DOHH2 (cell line): ENCODE data around the gene DDIAS.

Source experiments
- H3F3A ChIP-seq: fragments of 200-600 bp; sonication (generic), shearing (Covaris generic); 2 replicates; pipeline ENCODE4 v1.6.0; 2016; ENCODE audit warnings: antibody characterized with exemption, mild to moderate bottlenecking; ENCODE audit not compliant: control insufficient read depth, insufficient read depth
- H3K27ac ChIP-seq: fragments of 200-600 bp; sonication (generic); 2 replicates; pipeline ENCODE4 v1.5.1; 2014; ENCODE audit warnings: low read depth, mild to moderate bottlenecking, low read length, moderate library complexity
- H3K27me3 ChIP-seq: fragments of 200-600 bp; sonication (generic); 2 replicates; pipeline ENCODE4 v1.6.1; 2014; ENCODE audit warnings: mild to moderate bottlenecking, low read length, mixed read lengths; ENCODE audit not compliant: control insufficient read depth
- H3K36me3 ChIP-seq: fragments of 200-600 bp; sonication (generic); 2 replicates; pipeline ENCODE4 v1.6.1; 2014; ENCODE audit warnings: mild to moderate bottlenecking, low read length, moderate library complexity, mixed read lengths; ENCODE audit not compliant: control insufficient read depth
- H3K4me1 ChIP-seq: fragments of 200-600 bp; sonication (generic); 2 replicates; pipeline ENCODE4 v1.6.1; 2014; ENCODE audit warnings: mild to moderate bottlenecking, low read length, mixed read lengths; ENCODE audit not compliant: control insufficient read depth
- H3K4me2 ChIP-seq: fragments of 200-600 bp; sonication (generic); 2 replicates; pipeline ENCODE4 v1.6.0; 2014; ENCODE audit warnings: mild to moderate bottlenecking, low read length, moderate library complexity
- H3K4me3 ChIP-seq: fragments of 200-600 bp; sonication (generic); 2 replicates; pipeline ENCODE4 v1.5.1; 2014; ENCODE audit warnings: mild to moderate bottlenecking, low read length, mixed read lengths
- H3K79me2 ChIP-seq: fragments of 200-600 bp; sonication (generic); 2 replicates; pipeline ENCODE4 v1.6.1; 2014; ENCODE audit warnings: mild to moderate bottlenecking, low read length, mixed read lengths; ENCODE audit not compliant: control insufficient read depth
- H3K9me2 ChIP-seq: fragments of 200-600 bp; sonication (generic); replicated peaks from 2 replicates; pipeline ENCODE4 v1.6.1; 2014; ENCODE audit warnings: mild to moderate bottlenecking, low read length, mixed read lengths; ENCODE audit not compliant: control insufficient read depth
- H3K9me3 ChIP-seq: fragments of 200-600 bp; sonication (generic); 2 replicates; pipeline ENCODE4 v1.6.1; 2014; ENCODE audit warnings: antibody characterized with exemption, low read length, mixed read lengths; ENCODE audit not compliant: control insufficient read depth, insufficient read depth
- H4K20me1 ChIP-seq: fragments of 200-600 bp; sonication (generic); 2 replicates; pipeline ENCODE4 v1.6.0; 2014; ENCODE audit warnings: low read depth, mild to moderate bottlenecking, antibody characterized with exemption, low read length, moderate library complexity; ENCODE audit not compliant: control insufficient read depth, insufficient read depth
- EZH2phosphoT487 ChIP-seq: fragments of 200-600 bp; sonication (generic); IDR thresholded peaks from 2 replicates; pipeline ENCODE4 v1.6.1; 2017; ENCODE audit warnings: borderline replicate concordance, mild to moderate bottlenecking, antibody characterized with exemption, low read length, moderate library complexity, mixed read lengths
- TF ChIP-seq, protein P1 (sequence below): fragments of 200-600 bp; sonication (generic); IDR thresholded peaks from one replicate; pipeline ENCODE4 v1.5.1; 2014; ENCODE audit warnings: antibody characterized with exemption, mild to moderate bottlenecking, low read depth, low read length; ENCODE audit not compliant: poor library complexity, severe bottlenecking

DDIAS gene

DNA sequence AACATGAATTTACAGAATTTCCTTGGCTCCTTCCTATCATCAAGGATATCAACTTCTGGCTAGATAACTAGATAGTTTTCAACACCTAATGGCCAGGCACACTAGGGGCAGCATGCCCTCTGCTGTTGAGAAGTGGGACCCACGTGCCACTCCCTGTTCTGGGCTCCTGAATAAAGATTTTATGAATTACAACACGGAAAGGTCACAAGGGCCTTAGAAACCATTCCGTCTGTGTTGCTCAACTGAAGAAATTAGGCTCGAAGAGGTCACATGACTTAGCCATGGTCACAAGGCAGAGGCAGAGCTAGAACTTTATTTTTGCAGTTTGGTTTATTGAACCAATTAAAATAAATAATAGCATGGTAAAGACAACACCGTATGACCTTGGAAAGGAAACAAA lies 37.3 kb upstream of the DDIAS start:
- H3K4me2 ChIP-seq, result no peak overlapping the region
- H3K27ac ChIP-seq, result no peak overlapping the region
- no peaks in the 10 kb centered on the region for H3K79me2 ChIP-seq
- no peaks in the 10 kb centered on the region for H3K9me3 ChIP-seq
- H3K36me3 ChIP-seq, result no peaks in the 10 kb centered on the region
- no peak for TF ChIP-seq EZH2phosphoT487
- TF ChIP-seq, protein P1, sequence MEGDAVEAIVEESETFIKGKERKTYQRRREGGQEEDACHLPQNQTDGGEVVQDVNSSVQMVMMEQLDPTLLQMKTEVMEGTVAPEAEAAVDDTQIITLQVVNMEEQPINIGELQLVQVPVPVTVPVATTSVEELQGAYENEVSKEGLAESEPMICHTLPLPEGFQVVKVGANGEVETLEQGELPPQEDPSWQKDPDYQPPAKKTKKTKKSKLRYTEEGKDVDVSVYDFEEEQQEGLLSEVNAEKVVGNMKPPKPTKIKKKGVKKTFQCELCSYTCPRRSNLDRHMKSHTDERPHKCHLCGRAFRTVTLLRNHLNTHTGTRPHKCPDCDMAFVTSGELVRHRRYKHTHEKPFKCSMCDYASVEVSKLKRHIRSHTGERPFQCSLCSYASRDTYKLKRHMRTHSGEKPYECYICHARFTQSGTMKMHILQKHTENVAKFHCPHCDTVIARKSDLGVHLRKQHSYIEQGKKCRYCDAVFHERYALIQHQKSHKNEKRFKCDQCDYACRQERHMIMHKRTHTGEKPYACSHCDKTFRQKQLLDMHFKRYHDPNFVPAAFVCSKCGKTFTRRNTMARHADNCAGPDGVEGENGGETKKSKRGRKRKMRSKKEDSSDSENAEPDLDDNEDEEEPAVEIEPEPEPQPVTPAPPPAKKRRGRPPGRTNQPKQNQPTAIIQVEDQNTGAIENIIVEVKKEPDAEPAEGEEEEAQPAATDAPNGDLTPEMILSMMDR, result peak; percentile 70
- no peaks in the 10 kb centered on the region for H3K27me3 ChIP-seq
- H3F3A ChIP-seq, result peaks cover 3% of the 10 kb centered on the region; the same call in 1 of the 2 replicates
- H3K9me2 ChIP-seq, result no peaks in the 10 kb centered on the region
- peaks cover 7% of the 10 kb centered on the region for H3K4me1 ChIP-seq
- peaks cover 4% of the 10 kb centered on the region; the same call in 1 of the 2 replicates for H4K20me1 ChIP-seq
- no peak overlapping the region for H3K4me3 ChIP-seq

DNA sequence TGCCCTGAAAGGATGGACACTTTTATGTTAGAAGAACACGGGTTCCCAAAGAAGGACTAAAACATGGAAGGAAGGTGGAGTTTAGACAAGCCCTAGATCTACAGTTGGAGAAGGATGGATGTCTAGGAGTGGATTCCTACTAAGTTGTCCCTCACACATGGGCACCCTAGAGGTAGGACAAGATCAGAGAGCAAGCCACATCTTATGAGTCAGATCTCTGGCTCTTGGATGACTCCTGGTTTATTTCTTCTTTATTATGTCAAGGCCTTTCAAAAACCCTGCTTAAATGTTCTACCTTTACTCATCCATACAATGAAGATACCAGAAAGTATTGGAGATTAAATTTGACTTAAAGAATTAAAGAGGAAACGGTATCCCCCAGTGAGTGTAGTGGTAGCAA lies 35.7 kb upstream of the DDIAS start:
- Histone ChIP-seq H3K9me2 (no peaks in the 10 kb centered on the region), H3K27ac (no peak overlapping the region), H3K4me1 (peaks cover 7% of the 10 kb centered on the region)

DNA sequence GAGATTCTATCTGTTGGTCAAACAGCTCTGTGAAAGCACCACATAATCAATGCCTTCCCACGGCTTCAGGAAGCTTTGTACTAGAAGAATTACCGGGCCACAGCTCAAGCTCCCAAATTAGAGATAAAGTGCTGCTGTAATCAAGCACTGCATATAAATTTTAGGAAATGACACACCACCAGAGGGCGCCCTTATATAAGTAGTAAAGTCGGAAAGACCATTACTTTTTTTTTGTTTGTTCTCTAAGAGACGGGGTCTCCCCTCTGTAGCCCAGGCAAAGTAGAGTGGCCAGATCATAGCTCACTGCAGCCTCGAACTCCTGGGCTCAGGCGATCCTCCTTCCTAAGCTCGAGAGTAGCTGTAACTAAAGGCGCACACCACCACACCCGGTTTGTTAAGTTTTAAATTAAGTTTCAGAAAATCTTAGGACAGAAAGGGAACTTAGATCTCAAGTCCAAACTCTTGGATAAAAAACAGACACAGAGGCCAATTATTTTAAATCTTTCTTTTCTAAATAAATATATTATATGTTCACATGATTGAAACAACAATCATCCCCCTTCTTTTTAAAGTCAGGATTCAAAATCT lies 33.9 kb upstream of the DDIAS start:
- Histone ChIP-seq H3F3A (no peaks in the 10 kb centered on the region), H3K4me3 (no peak overlapping the region), H3K9me3 (no peaks in the 10 kb centered on the region), H3K79me2 (no peaks in the 10 kb centered on the region), H3K36me3 (no peaks in the 10 kb centered on the region), H3K27ac (no peak overlapping the region), H3K9me2 (no peaks in the 10 kb centered on the region), H3K4me2 (peak overlapping the region; percentile 42), H4K20me1 (no peaks in the 10 kb centered on the region), H3K4me1 (peaks cover 7% of the 10 kb centered on the region), H3K27me3 (no peaks in the 10 kb centered on the region)
- TF ChIP-seq, protein P1, result peak; percentile 74
- no peak for TF ChIP-seq EZH2phosphoT487

More for the DNA sequence above, 35.7 kb upstream of the DDIAS start:
- Histone ChIP-seq H3K79me2 (no peaks in the 10 kb centered on the region), H3K4me3 (no peak overlapping the region), H3K36me3 (no peaks in the 10 kb centered on the region), H3K9me3 (no peaks in the 10 kb centered on the region), H4K20me1 (peaks cover 4% of the 10 kb centered on the region; the same call in 1 of the 2 replicates), H3K4me2 (no peak overlapping the region), H3K27me3 (no peaks in the 10 kb centered on the region), H3F3A (no peaks in the 10 kb centered on the region)
- no peak for TF ChIP-seq EZH2phosphoT487
- TF ChIP-seq, protein P1, result no peak
